Head of caudate nucleus (tissue), 42 donors: ENCODE results near the gene C1QA.
A peak's percentile ranks its signal among the peaks of the same experiment; 100 is the strongest.
"Not testable (repeated sequence)": the region's sequence is repeated elsewhere in the genome, so short reads cannot be mapped to it uniquely, and the experiment has no call there.

Experiments used
- DNase-seq, 42 donors: peaks; one replicate each; pipeline versions ENCODE4 v3.0.0 to v3.0.0-alpha.2; 2020 to 2021; ENCODE audit warnings: mixed read lengths in 7 of 42
- intact Hi-C: fragments of 100-400 bp; cut with DNase I; formaldehyde crosslinking; loops from one replicate; pipeline ENCODE4 v1.15.0; 2022

The C1QA gene

GRCh38 chr1:22662318-22662717, 25.9 kb downstream of the C1QA start:
- DNase-seq = peak in 33 of 42 donors; percentile 20 to 71 (median 47)
- intact Hi-C loops = no loop called here

DNA sequence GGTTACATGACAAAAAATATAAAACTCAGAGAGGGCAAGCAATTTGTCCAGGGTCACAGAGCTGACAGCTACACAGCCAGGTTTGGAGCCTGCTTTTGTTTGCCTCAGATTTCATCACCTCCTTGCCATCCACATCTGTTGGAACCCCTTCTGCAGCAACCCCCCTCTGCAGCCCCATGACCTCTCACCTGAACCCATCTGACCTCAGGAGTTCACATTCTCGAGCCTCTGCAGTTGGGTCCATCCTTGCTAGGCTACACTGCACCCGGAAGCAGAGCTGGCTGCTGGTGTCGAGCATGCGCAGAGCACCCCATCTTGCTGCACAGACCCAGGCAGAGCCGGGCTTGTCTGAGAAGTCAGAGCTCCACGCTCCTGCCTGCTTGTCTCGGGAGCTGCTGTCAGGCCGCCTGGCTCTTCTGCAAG, 26.6 kb downstream of the C1QA start:
- intact Hi-C loops = no loop called here

GRCh38 chr1:22665752-22666151, 29.3 kb downstream of the C1QA start:
- intact Hi-C loops = no loop called here
- peak in 9 of 42 donors; percentile 23 to 51 (median 30) for DNase-seq

More for the DNA sequence above, 26.6 kb downstream of the C1QA start:
- no peak for DNase-seq

GRCh38 chr1:22666412-22666811, 30.0 kb downstream of the C1QA start:
- no peak for DNase-seq
- intact Hi-C loops = no loop called here

- DNase-seq, intact Hi-C loops: not testable (repeated sequence)
These were observed 32.4 kb downstream of the C1QA start for GRCh38 chr1:22668840-22669239.

- DNase-seq = no peak
- intact Hi-C loops = no loop called here
These were observed 34.0 kb downstream of the C1QA start for GRCh38 chr1:22670352-22670975.

GRCh38 chr1:22671999-22672398, 35.6 kb downstream of the C1QA start:
- intact Hi-C loops = no loop called here

DNA sequence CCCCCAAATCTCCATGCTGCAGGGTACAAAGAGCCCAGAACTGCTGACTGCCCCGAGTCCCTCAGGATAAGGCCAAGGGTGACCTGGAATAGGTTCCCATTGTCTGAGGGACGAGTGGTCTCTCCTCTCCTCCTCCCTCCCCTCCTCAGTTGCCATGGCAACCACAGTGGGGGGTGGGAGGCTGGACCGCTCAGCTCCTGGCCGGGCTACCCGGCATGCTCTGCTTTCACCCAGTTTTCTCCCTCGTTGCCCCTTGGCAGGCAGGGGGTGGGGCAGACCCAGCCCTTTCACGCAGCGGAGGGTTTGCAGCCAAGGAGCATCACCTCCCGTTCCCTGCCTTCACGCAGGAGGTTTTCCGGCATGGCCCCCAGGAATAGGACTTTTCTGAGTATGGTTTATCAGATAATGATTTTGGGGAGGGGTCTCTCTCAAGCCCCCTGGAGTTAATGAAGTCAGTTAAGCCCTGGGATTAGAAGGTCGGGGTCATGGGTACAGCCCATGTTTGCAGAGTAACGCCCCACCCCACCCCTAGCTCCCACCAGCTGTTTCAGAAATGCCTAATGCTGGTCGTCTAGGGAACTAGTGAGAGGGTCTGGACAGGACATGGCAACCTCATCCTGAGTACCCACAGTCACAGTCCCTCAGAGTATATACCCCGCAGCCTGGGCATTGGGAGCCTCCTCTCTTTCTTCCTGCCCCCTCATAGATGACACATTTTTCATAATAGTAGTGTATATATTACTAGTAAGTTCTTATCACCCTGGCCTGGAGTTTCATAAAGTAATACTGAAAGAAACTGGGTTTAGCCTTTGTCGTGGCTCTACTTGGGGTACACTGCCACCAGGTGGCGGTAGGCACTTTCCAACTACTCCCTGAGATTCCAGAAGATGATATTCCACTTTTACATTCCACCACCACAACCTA, 37.3 kb downstream of the C1QA start:
- peak; percentile 24 to 87 (median 74) for DNase-seq
- intact Hi-C loops = no loop called here

More at GRCh38 chr1:22671999-22672398, 35.6 kb downstream of the C1QA start:
- no peak for DNase-seq

- no peak for DNase-seq
- intact Hi-C loops = no loop called here
These were observed 38.0 kb downstream of the C1QA start for GRCh38 chr1:22674410-22674749.

DNA sequence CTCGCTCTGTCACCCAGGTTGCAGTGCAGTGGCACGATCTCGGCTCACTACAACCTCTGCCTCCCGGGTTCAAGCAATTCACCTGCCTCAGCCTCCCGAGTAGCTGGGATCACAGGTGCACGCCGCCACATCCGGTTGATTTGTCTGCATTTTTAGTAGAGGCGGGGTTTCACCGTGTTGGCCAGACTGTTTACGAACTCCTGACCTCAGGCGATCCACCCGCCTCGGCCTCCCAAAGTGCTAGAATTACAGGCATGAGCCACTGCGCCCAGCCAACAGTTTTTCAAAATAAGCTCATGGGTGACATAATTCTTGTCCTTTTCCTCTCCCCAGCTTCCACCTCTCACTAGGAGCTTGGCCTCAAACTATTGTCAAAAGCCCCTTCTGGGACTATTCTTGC, 39.7 kb downstream of the C1QA start:
- DNase-seq, intact Hi-C loops: not testable (repeated sequence)

- peak in 13 of 42 donors; percentile 3 to 48 (median 20) for DNase-seq
- intact Hi-C loops = no loop called here
These were observed 40.6 kb downstream of the C1QA start for GRCh38 chr1:22676916-22677583.

DNA sequence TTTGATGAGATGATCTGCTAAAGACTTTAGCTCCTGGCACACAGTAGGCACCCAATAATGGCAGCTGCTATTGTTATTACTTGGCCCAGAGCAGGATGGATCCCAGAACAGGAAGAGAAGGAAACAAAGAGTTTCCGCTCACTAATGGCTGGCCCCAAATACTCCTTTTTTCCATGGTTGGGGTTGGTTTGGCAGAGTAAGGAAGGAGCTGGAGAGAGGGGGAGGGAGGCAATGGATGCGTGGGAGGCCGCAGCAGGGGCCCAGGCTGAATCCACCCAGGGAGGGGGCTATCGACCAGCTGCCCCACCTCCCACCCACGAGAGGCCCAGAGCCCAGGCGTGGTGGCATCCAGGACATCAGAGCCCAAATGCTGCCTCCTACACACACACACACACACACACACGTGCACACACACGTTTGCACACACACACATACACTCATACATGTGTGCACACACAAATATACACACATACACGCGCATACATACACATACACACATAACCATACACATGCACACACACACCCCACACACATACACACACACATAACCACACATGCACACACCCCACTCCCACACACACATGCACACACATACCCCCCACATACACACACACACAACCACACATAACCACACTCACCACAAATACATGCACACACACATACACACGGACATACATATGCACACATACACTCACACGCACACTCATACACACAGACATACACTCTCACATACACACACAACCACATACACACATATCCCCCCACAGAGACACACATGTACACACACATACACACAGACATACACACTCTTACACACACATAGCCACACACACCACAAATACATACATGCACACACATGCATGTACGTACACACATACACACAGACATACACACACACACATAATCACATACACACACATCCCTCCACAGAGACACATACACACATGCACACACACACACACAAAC, 41.8 kb downstream of the C1QA start:
- intact Hi-C loops = no loop called here
- DNase-seq = no peak

GRCh38 chr1:22680726-22681125, 44.3 kb downstream of the C1QA start:
- no peak for DNase-seq
- intact Hi-C loops = no loop called here

- intact Hi-C loops = no loop called here
- no peak for DNase-seq
These were observed 45.3 kb downstream of the C1QA start for GRCh38 chr1:22681556-22682276.

DNA sequence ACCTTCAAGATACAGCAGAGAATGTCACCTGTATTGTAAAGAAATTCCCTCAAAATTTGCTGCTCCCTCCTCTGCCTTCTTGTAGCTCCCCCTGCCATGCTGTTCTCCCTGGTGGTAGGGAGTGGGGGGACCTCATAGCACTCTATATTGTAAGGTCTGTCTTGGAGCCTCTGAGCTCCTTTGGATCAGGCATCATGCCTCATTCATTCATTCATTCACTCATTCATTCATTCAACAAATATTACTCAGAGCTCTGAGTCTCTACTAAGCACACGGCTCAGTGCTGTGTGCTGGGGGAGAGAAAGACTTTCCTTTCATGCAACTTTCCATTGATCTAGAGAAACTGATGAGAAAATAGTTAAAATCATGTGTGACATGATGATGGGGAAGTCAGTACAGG, 47.1 kb downstream of the C1QA start:
- intact Hi-C loops = no loop called here
- DNase-seq = no peak

DNA sequence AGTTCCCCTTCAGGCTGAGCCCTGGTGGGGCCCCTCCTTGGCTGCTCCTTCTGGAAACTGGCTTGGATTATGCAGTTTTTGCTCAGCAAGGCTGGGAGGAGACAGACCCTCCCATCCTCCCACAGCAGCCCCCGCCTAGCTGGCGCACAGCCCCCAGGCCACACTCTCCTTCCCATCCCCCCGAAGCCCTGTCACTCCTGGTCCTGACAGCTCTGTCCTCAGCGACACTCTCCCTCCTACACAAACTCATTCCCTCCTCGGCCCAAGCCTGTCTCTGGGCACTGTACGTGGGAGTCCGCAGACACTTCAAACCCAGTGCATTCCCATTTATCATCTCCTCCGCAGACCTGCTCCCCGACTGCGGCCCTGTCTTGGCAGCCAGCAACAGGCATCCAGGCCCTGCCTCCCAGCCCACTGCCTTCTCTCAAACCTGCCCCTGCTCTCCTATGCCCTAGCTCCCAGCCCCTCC, 49.2 kb downstream of the C1QA start:
- intact Hi-C loops = no loop called here
- no peak for DNase-seq

DNA sequence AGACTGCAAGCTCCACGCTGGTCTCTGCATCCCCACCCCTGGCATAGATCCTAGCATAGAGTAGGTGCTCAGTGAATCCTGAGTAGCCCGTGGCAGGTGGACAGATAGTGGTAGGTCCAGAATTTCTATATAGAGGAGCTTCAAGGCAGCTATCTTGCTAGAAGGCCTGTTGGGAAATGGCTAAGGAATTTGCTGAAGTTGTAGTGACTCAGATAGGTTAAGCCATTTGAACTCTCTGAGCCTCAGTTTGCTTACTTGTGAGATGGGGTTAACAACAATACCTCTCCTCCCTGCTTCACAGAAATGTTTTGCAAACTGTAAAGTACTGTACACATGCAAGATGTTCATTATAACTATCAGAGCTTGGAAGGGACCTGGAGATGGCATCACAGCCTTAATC, 50.8 kb downstream of the C1QA start:
- intact Hi-C loops = no loop called here
- no peak for DNase-seq

DNA sequence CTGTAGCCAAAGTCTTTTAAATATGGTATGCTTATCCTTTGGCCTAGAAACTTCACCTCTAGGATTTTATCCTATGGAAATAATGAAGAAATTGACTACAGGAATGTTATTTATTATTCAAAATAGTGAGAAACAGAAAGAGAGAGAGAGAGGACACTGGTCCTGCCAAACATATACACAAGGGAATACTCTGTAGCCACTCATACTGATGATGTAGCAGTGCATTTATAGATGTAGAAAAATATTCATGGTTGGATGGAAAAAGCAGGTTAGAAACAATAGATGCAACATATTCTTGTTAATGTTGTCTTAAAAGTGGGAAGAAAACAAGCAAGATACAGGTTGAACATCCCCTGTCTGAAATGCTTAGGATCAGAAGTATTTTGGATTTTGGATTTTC, 52.0 kb downstream of the C1QA start:
- no peak for DNase-seq
- intact Hi-C loops = no loop called here
